ENCODE data around the gene LNP1. TPM values are rescaled to one million over a fixed set of nuclear protein-coding genes. Genes with fewer than 3 reads are reported as not detected.
"Not testable (repeated sequence)": the region's sequence is repeated elsewhere in the genome, so short reads cannot be mapped to it uniquely, and the experiment has no call there.

LNP1 gene
- total and polyA plus RNA-seq, 2 of the 13 experiments (the other 11 are each of a cell fraction or from before 2014, with no cell fraction given): 3.6 to 7.0 TPM

- POLR2A ChIA-PET: no interaction called here
Observed at GRCh38 chr3:100443690-100444089, 42.4 kb downstream of the LNP1 start.

GRCh38 chr3:100447067-100447466 is 45.7 kb downstream of the LNP1 start:
- H3K79me2 ChIP-seq (ENCODE audit: insufficient read depth, low read length); CTCF ChIA-PET (ENCODE audit: low intra/inter-chr PET ratio, low total read pairs); H2AFZ ChIP-seq (ENCODE audit: low read length); H4K20me1 ChIP-seq (ENCODE audit: insufficient read depth, low read length); H3K4me1 ChIP-seq (ENCODE audit: insufficient read depth, low read length); H3K27ac ChIP-seq (ENCODE audit: extremely low read length, insufficient read depth, low read length); H3K4me3 ChIP-seq (replicated peaks in 1 of 3; ENCODE audit: insufficient read depth in 1 of 3, low read depth in 2 of 3, low read length in 3 of 3); POLR2A ChIA-PET; DNase-seq (ENCODE audit: low spot score); FAIRE-seq; H3K4me2 ChIP-seq (ENCODE audit: low read depth, low read length); H3K36me3 ChIP-seq (replicated peaks in 1 of 2; ENCODE audit: control insufficient read depth in 1 of 2, insufficient read depth in 2 of 2, low read length in 2 of 2); ATAC-seq; intact Hi-C loops (cut with micrococcal nuclease; ENCODE audit: unreplicated experiment); BruUV-seq (replicated peaks); H3K9ac ChIP-seq (ENCODE audit: insufficient read depth, low read depth, low read length); in situ Hi-C loops (cut with HindIII; ENCODE audit: extremely low pct_ligation_motif_present, low pct_unique_long_range_greater_than_20kb); H3K27me3 ChIP-seq (ENCODE audit: control insufficient read depth in 1 of 2, insufficient read depth in 2 of 2, low read length in 2 of 2): not testable (repeated sequence)
- 95% methylated on average over 3 of the region's 3 CpGs for WGBS (ENCODE audit: low lambda C conversion rate)
- peaks cover 15% of the 10 kb centered on the region; the same call in 1 of the 2 replicates for H3K9me3 ChIP-seq (ENCODE audit: low read length)

More at GRCh38 chr3:100443690-100444089, 42.4 kb downstream of the LNP1 start:
- H3K27ac ChIP-seq (ENCODE audit: extremely low read length, insufficient read depth, low read length): no peak overlapping the region
- intact Hi-C loops (cut with micrococcal nuclease; ENCODE audit: unreplicated experiment): no loop called here
- H3K36me3 ChIP-seq (replicated peaks in 1 of 2; ENCODE audit: control insufficient read depth in 1 of 2, insufficient read depth in 2 of 2, low read length in 2 of 2): no peaks in the 10 kb centered on the region
- H2AFZ ChIP-seq (ENCODE audit: low read length): no peak overlapping the region
- H3K9ac ChIP-seq (ENCODE audit: insufficient read depth, low read depth, low read length): no peak overlapping the region
- H3K9me3 ChIP-seq (ENCODE audit: low read length): peaks cover 15% of the 10 kb centered on the region; the same call in 1 of the 2 replicates
- CTCF ChIA-PET (ENCODE audit: low intra/inter-chr PET ratio, low total read pairs): no interaction called here
- H3K4me2 ChIP-seq (ENCODE audit: low read depth, low read length): no peak overlapping the region
- no peaks in the 10 kb centered on the region for H4K20me1 ChIP-seq (ENCODE audit: insufficient read depth, low read length)
- no peak overlapping the region for H3K4me3 ChIP-seq (replicated peaks in 1 of 3; ENCODE audit: insufficient read depth in 1 of 3, low read depth in 2 of 3, low read length in 3 of 3)
- in situ Hi-C loops (cut with HindIII; ENCODE audit: extremely low pct_ligation_motif_present, low pct_unique_long_range_greater_than_20kb): no loop called here
- BruUV-seq (replicated peaks): no TSS peak
- no peaks in the 10 kb centered on the region for H3K4me1 ChIP-seq (ENCODE audit: insufficient read depth, low read length)
- no peak for ATAC-seq
- H3K27me3 ChIP-seq (ENCODE audit: control insufficient read depth in 1 of 2, insufficient read depth in 2 of 2, low read length in 2 of 2): no peaks in the 10 kb centered on the region
- DNase-seq (ENCODE audit: low spot score): no peak
- no peak for FAIRE-seq
- no peaks in the 10 kb centered on the region for H3K79me2 ChIP-seq (ENCODE audit: insufficient read depth, low read length)
- TF ChIP-seq ZNF703 (CRISPR knock-in tag; IDR thresholded peaks at IDR 0.05; ENCODE audit: borderline replicate concordance) (no peak), NFIC (IDR thresholded peaks at IDR 0.05; ENCODE audit: low read length) (no peak), ZBTB7B (CRISPR knock-in tag; IDR thresholded peaks at IDR 0.05) (no peak), ZNF879 (CRISPR knock-in tag; IDR thresholded peaks at IDR 0.05) (no peak), ZNF7 (CRISPR knock-in tag; IDR thresholded peaks at IDR 0.05) (no peak), ZNF276 (CRISPR knock-in tag; IDR thresholded peaks at IDR 0.05; ENCODE audit: low read depth) (no peak), PITX1 (CRISPR knock-in tag; IDR thresholded peaks at IDR 0.05) (no peak), EED (CRISPR knock-in tag; IDR thresholded peaks at IDR 0.05) (no peak), KDM6A (CRISPR knock-in tag; IDR thresholded peaks at IDR 0.05; ENCODE audit: low read depth) (no peak), RFX1 (IDR thresholded peaks at IDR 0.05) (no peak), DPF2 (CRISPR knock-in tag; IDR thresholded peaks at IDR 0.05; ENCODE audit: borderline replicate concordance, low read depth) (no peak), ZNF629 (CRISPR knock-in tag; conservative IDR thresholded peaks at IDR 0.05) (no peak), NR2F6 (IDR thresholded peaks at IDR 0.05) (no peak), NR2F6 (CRISPR knock-in tag; IDR thresholded peaks at IDR 0.05) (no peak)
